ENCODE data around the gene ABCB6.
"Not testable (repeated sequence)": the region's sequence is repeated elsewhere in the genome, so short reads cannot be mapped to it uniquely, and the experiment has no call there.

Gene ABCB6

DNA sequence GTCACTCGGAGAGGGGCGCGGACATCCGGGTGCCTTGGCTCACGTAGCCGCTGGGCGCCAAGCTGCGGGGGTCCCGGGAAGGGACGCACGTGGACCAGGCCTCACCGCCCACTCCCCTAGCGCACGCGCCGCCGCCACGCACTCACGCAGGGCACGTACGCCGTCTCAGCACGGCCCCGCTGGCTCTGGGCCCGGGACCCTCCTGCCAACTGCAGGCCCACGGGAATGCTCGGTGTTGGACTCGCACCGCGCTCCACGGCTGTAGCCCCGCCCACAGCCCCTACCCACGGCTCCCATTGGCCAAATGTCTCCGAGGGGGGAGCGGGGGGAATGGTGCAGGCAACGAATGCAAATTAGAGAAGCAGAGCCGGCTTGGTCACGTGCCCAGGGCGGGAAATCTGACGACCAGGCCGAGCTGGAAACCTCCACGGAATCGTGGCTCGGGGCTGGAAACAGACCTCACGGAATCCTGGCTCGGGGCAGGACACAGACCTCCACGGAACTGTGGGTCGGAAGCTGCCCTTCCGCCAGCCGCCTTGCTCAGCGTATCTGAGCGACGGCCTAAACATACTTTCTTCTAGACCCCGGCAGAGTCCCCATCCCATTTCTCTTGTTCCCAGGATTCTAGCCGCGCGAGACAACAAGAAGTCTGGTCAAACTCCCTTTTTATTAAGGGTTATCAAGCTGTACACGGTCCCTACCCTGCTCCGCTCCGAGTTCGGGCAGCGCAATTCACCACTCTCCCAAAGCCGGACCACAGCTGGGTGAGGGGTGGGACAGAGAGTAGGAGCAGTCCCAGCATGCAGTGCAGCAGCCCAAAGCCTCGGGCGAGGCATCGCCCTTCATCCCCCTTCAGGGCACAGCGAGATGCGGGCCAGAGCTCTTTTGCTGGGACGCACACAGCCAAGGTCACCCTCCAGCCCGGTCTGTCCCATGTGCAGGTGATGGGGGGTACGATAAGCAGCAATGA is at the start of gene ABCB6:
ABCB6 (minus strand) TSS at position 227 of the 970 bp plus-strand sequence. CDS start 285 bp downstream, outside the sequence.
- no peak for DNase-seq (ENCODE audit: low spot score)

DNA sequence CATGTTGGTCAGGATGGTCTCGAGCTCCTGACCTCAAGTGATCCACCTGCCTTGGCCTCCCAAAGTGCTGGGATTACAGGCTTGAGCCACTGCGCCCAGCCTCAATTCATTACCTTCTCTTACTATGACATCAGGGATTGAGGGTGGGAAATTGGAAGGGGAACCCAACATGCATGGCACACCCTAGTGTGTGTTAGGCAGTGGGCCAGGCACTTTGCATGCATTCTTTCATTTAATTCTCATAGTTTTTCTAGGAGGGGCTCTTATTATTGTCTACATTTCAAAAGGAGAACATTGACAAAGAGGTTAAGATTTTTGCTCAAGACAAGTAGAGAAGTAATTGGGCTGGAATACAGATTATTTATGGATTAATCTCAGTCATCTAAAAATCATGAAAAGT is 49.5 kb upstream of the ABCB6 start:
- no peak for DNase-seq (ENCODE audit: low spot score)

DNA sequence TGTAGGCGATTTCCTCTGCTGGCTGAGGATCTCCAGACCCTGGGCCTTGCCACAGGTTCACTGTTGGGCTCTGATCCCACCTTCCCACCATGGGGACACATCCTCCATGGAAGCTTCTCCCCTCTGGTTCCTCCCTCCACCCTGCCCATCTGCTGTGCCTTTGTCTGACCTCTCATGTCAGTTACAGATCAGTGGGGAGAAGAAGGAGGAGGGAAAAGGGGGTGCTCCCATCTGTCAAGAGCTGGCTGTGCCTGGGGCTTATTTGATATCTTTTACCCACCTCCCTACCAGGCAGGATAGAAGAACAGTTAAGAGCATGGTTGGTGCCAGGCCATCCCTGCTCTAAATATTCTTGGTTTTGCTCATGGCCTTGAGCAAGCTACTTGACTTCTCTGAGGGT is 48.1 kb upstream of the ABCB6 start:
- no peak for DNase-seq (ENCODE audit: low spot score)

DNA sequence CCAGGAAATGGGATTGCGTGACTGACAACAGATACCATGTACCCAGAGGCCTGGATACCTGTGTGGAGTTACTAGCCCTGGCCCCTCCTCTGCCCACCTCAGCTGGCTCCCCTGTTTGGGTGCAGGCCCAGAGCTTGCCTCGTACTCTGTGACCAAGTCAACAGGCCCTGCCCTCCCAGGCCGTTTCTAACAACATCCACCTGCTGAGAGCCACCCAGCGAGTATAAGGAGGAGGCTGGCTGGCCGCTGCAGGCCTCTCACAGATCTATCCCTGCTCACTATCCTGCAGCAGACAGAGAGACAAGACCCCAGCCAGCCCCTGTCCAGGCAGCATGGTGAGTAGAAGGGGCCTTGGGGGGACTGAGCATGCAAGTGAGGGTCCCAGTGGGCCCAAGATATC is 47.5 kb upstream of the ABCB6 start:
- no peak for DNase-seq (ENCODE audit: low spot score)

DNA sequence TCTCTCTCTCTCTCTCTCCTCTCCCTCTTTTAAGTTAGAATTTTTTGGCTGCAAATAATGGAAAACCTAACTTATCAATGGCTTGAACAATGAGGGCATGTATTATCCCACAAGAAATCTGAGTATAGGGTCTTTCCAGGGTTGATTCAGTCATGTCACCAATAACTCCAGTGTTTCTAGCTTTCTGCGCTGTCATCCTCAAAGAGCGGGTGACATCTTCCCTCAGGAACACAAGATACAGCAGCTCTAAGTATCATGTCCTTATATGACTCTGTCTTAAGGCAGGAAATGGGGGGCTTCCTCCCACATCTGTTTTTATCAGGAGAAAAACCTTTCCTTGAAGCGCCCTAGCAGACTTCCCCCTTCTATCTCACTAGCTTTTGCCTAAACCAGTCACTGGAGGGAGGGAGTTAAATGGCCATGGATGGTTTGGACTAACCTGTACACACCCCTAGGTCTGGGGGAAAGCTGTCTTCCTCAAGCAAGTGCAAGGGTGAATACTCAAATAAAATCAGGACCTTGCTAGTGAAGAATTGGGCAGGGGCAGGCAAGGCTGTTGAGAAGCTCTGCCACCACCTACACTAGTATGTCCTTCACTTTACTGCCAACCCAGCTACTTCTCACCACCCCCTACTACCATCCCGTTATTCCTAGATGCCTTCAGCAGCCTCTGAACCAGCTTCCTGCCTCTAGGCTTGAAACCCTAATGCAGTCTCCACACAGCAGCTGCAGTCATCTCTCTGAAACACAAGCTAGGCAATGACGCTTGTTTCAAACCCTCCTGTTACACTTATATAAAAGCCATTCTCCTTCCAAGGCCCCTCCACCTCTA is 42.5 kb upstream of the ABCB6 start:
- DNase-seq (ENCODE audit: low spot score) = no peak

DNA sequence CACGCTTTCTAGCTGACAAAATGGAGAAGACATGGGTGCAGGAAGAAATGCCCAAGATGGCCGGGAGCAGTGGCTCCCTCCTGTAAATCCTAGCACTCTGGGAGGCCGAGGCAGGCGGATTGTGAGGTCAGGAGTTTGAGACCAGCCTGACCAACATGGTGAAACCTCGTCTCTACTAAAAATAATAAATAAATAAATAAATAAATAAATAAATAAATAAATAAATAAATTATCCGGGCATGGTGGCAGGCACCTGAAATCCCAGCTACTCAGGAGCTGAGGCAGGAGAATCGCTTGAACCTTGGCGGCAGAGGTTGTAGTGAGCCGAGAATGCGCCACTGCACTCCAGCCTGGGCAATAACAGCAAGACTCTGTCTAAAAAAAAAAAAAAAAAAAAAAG is 40.2 kb upstream of the ABCB6 start:
- not testable (repeated sequence) for DNase-seq (ENCODE audit: low spot score)

DNA sequence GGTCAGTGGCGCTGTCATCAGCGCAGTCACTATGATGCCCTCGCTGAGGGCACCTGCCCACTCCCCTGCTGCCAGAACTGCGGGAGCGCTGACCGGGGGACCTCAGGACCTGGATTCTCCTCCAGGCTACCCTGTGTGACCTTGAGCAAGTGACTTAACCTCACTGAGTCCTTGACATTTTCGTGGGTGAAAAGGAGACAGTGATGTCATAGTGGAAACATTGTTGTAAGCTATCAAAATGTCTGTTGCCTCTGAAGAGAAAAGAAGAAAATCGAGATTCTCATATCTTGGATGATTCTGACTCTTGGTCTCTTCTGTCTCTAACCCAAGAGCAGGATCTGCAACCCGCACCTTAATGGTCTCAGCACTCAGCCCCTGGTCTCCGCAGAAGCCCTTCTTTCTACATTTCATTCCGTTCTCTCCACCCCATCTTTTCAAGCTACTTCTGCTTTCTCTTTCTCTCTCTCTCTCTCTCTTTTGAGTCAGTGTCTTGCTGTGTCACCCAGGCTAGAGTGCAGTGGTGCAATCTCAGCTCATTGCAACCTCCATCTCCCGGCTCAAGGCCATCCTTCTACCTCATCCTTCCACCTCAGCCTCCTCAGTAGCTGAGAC is 35.9 kb upstream of the ABCB6 start:
- no peak for DNase-seq (ENCODE audit: low spot score)

DNA sequence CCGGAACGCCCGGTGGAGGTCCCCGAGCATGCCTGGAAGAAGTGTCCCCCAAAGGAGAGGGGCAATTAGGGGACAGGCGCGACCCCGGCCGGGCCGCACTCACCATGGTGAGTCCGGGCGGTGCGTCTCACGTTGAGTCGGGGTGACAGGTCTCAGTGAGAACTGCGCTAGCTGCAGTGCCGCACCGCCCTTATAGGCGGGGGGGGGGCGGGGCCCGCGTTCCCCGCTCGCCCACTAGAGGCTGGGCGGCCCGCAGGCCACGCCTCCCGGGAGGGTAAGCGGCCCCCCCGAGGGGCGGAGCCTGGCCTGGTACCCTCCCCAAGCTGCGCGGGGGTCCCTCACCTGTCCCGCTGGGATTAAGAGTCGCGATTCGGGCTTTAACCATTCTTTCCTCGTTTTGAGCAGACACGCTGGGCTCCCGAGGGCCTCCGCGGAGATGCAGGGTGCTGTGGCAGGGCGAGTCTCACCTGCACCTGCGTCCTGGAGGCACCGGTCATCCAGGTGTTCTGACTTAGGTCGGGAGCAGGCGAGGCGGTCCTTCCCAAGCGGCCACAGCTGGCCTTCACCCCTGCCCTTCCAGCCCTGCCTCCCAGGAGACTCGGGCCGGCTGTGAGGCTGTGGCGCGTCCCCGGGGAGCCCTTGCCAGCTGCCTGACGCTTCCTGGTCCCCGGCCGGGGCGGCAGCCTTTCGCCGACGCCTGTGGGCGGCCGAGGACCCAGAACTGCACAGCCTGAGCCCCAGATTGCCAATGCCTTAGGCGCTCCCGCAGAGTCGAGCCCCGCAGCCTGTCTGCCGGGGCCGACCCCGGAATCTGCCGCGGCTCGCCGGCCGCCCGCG is 35.2 kb upstream of the ABCB6 start, which contains the start of gene TUBA4A:
TUBA4A (minus strand) TSS at position 166 of the 837 bp plus-strand sequence; CDS start at position 106, 60 bp downstream.
- DNase-seq (ENCODE audit: low spot score) = peak; percentile 87

DNA sequence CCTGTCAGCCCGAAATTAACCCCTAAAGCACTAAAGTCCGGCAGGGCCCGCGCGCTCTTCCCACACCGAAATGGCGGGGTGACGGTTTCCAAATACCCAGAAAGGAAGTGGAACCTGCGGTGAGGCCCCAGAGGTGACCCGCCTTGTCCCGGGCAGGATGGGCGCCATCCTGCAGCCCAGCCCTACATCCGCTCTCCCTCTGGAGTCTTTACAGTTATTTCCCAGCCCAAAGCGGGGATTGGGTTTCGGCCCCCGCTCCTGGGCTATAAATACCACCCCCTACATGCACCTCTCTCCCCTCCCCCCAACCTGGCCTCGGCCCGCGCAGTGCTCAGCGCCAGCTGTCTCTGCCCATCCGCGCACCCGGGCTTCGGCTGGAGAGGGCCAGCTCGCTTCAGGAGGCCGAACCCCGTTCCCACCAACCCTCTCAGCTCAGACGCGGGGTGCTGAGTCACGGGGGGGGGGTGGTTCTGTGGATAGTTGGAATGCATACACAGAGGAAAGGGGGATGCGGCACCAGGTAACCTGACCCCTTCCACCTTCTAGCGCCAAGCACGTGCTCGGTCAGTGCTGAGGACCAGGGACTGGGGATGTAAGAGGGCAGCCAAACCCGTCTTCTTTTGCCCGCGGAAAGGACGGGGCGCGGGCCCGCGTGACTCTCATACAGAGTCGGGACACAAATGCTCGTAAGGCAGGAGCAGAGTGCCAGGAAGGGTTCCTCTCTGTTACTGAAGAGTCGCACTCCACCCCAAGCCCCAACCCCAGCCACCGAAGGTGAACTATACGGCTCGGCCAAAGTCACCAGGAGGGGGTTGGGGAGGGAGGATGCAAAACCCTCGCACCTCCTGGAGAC is 34.4 kb upstream of the ABCB6 start, which contains the start of gene TUBA4B:
TUBA4B (plus strand) TSS at position 344 of the 853 bp plus-strand sequence; CDS start at position 509, 165 bp downstream.
- peak; percentile 15 for DNase-seq (ENCODE audit: low spot score)

DNA sequence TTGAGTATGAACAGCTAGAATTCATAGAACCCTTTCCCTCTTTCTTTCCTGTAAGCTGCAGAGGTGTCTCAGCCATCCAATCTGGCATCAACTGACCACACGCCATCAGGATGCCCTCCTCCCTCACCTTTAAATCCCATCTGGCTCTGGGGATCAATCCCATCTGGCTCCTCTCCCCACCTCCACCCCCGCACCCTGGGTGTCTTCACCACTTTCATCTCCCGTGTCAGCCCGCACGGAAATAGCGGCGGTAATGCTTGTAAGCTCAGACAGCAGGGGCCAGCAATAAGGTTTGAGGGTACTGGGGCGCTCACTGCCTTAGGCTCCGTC is 33.8 kb upstream of the ABCB6 start:
- DNase-seq (ENCODE audit: low spot score) = no peak

DNA sequence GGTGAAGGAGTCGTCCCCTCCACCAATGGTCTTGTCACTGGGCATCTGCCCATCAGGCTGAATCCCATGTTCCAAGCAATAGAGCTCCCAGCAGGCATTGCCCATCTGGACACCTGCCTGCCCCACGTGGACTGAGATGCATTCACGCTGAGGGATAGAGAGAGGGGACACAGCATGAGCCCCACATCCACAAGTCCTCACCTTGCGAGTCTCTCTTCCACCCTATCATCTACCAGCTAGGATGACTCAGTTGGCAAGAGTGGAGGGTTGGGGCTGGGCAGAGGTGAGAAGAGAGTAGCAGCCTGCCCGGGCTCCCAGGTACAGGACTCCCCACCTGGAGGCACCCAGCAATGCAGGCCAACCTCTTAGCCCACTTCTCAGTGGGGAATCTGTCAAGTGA is 33.3 kb upstream of the ABCB6 start:
- DNase-seq (ENCODE audit: low spot score) = no peak

DNA sequence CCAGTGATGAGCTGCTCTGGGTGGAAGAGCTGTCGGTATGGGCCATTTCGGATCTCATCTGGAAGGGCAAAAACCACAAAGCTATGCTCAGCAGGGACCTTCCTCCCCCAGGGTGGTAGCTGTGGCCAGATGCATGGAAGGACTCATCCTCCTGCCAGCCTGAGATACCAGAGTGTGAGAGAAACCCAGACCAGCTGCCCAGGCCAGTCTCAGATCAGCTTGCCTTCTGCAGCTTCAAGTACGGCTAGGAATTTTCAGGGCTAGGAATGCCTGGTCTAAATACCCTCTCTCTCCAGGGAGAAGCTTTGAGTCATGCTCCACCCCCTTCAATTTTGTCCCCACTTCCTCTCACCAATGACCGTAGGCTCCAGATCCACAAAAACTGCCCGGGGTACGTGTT is 32.9 kb upstream of the ABCB6 start:
- no peak for DNase-seq (ENCODE audit: low spot score)

DNA sequence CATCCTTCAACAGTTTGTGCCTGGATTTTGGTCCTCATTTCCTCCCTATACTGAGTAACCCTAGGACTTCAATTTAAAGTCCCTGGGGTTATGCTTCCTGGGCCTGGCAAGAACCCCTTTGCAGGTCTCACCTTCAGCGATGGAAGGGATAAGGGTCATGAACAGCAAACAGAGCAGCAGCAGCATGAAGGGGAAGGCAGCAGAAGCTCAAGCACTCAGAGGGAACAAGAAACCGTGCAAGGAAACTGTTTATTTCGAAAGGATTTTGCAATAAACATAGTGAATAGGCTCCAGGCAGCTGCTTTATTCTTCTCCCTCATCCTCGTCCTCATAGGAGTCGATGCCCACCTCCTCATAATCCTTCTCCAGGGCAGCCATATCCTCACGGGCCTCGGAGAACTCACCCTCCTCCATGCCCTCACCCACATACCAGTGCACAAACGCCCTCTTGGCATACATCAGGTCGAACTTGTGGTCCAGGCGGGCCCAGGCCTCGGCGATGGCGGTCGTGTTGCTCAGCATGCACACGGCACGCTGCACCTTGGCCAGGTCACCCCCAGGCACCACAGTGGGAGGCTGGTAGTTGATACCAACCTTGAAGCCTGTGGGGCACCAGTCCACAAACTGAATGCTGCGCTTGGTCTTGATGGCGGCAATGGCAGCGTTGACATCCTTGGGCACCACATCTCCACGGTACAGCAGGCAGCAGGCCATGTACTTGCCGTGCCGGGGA is 31.5 kb upstream of the ABCB6 start:
- DNase-seq (ENCODE audit: low spot score) = no peak

DNA sequence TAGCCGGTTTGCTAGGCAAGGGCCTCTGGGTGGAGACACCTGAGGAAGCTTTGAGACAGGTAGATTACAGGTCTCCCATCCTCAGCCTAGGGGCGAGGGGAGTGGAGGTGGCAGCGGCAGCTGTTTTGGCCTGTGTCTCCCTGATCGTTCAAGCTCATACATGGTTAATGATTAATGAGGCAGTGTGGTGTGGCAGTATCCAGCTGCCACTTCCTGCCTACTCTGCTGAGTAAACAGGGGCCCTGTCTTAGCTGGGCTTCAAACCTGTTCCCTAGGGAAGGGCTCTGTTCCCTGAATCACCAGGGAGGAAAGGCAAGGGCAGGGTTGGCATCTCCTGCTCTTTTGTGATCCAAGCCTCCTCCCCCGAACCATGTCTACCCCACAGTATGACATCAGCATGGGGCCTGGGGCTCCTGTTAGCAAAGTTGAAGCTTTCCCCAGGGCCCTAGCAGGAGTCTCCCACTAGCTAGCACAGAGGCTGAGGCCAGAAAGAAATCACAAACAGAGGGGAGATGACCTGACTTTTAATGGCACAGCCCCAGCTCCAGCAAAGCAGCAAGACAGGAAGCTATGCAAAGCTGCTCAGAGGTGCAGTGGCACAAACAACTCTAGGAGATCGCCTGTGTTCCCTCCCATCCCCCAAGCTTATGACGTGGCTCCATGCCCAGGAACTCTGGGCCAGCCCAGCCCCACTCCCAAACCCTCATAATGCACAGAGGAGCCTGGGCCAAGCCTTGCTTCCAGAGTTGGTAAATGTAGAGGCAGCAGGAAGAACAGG is 30.6 kb upstream of the ABCB6 start:
- DNase-seq (ENCODE audit: low spot score) = peak; percentile 89

DNA sequence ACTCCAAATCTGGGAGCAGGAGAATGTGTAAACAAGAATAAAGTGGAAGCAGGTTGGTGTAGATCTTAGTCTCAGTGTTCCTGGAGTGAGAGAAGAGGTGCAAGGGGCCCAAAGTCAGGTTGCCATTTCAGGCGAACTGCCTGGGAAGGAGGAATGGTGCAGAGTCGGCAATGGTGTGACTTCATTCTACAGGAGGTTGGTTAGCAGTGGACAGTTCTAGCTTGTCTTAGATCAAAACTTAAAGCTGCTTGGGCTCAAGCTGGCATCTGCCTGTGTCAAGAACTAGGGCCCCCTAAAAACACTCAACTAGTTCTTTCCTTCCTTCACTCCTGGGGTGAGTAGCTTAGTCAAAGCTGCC is 30.1 kb upstream of the ABCB6 start:
- no peak for DNase-seq (ENCODE audit: low spot score)

DNA sequence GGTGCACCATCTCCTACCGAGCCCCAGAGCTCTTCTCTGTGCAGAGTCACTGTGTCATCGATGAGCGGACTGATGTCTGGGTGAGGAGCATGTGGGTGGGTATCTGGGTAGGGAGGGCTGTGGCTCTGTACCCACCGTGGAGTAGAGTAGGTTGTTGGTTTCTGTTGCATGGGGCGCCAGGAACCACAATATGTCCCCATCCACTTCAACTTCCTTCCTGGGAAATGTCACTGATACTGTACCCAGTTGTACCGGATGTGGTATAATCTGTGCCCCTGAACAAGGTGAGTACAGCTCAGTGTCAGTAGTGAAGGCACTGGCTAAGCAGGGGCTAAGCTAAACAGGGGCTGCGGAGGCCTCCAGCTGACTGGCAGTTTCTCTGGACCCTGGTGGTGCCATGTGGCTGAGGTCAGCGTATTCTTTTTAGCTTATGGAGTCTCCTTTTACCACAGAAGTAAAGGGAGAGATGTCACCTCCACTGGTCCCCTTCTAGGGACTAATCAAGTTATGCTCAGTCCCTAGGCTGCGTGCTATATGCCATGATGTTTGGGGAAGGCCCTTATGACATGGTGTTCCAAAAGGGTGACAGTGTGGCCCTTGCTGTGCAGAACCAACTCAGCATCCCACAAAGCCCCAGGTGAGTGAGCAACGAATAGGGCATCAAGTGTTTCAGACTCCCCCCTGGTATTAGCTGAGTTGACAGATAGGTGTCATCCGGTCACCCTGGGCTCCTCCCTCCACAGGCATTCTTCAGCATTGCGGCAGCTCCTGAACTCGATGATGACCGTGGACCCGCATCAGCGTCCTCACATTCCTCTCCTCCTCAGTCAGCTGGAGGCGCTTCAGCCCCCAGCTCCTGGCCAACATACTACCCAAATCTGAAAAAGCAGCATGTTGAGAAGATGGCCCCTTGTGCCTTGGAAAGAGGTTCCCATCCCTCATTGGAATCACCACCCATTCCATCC is 29.2 kb upstream of the ABCB6 start:
- no peak for DNase-seq (ENCODE audit: low spot score)

DNA sequence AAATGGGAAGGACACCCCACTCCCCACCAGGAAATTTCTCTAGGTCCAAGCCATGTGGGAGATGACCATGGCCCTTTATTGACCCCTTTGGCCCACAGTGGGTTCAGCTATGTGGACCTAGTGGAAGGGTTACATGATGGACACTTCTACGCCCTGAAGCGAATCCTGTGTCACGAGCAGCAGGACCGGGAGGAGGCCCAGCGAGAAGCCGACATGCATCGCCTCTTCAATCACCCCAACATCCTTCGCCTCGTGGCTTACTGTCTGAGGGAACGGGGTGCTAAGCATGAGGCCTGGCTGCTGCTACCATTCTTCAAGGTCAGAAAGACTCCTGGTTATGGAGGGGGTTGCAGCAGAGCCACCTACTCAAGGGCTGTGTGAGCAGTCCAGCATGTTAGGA is 27.8 kb upstream of the ABCB6 start:
- DNase-seq (ENCODE audit: low spot score) = no peak

DNA sequence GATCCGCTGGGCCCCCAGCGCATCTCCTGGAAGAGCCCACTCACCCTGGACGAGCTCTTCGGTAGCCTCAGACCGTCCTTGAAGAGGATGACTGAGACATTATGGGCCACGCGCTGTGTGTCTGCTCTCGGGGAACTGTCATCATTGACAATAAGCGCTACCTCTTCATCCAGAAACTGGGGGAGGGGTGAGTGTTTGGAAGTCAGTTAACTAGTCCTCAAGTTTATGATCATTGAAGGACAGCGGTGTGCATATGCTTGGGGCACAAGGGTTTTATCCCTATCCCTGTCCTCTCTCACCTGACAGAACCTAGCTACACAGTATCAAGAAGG is 27.1 kb upstream of the ABCB6 start:
- no peak for DNase-seq (ENCODE audit: low spot score)
